K562 (cell line): ENCODE data around the gene HK2. TPM values are rescaled to one million over a fixed set of nuclear protein-coding genes. Genes with fewer than 3 reads are reported as not detected.

Experiments used
- ATAC-seq: fragments of 200-7000 bp; cut with Tn5 transposase; 3 replicates; pipeline ENCODE4 v1.9.1; 2020; ENCODE audit warnings: moderate library complexity
- BruUV-seq: library from RNA; stranded (reverse); fragments of 400-500 nt; replicated peaks from 2 replicates; lab custom pipeline; 2021; lab: Mats Ljungman, UMichigan
- CTCF ChIA-PET: fragments of 300-600 bp; formaldehyde crosslinking; extraction: SDS; loops from one replicate; lab custom pipeline; 2021; ENCODE audit warnings: low intra/inter-chr PET ratio; lab: Yijun Ruan, JAX
- POLR2A ChIA-PET: fragments of 300-600, 350-650 bp; sonication (Branson Sonifier 250); formaldehyde crosslinking; extraction: SDS; loops from one replicate; lab custom pipeline; 2021; ENCODE audit warnings: antibody characterized with exemption, inconsistent platforms; lab: Yijun Ruan, JAX
- DNase-seq, 4 experiments: peaks; one replicate each; pipeline versions ENCODE4 v3.0.0 to v3.0.0-alpha.2; 2011 to 2018; ENCODE audit warnings: low spot score in 3 of 4, mixed read lengths in 3 of 4; ENCODE audit errors: extremely low read depth in 1 of 4
- FAIRE-seq: peaks from 2 replicates; lab custom pipeline; 2011; peaks lifted over from hg19 to GRCh38; lab: Jason Lieb, UNC
- H2AFZ ChIP-seq: 2 replicates; pipeline ENCODE4 v1.6.0; 2011; ENCODE audit warnings: low read depth, low read length, control low read depth, inconsistent platforms
- H3K27ac ChIP-seq: fragments of 200-600 bp; 3 replicates; pipeline ENCODE4 v1.8.0; 2011; ENCODE audit warnings: low read depth, mild to moderate bottlenecking, control low read depth, inconsistent platforms, low read length, moderate library complexity, mixed read lengths; ENCODE audit errors: extremely low read depth
- H3K27me3 ChIP-seq, 2 experiments: fragments of 300-600 bp in 1 of 2; 2 replicates in 1 of 2; 3 replicates in 1 of 2; pipeline versions ENCODE4 v1.6.0 to v1.8.0; 2011; ENCODE audit warnings: inconsistent platforms in 2 of 2, low read length in 2 of 2, mild to moderate bottlenecking in 1 of 2, mixed read lengths in 1 of 2, moderate library complexity in 1 of 2; ENCODE audit not compliant: control insufficient read depth in 2 of 2, insufficient read depth in 2 of 2
- H3K36me3 ChIP-seq: fragments of 300-600 bp; 3 replicates; pipeline ENCODE4 v1.8.0; 2011; ENCODE audit warnings: mild to moderate bottlenecking, low read length, inconsistent platforms; ENCODE audit not compliant: control insufficient read depth, insufficient read depth
- H3K4me1 ChIP-seq, 2 experiments: fragments of 200-600 bp in 1 of 2; replicated peaks in 1 of 2; 2 replicates in 1 of 2; 3 replicates in 1 of 2; pipeline versions ENCODE4 v1.5.1 to v1.8.0; 2011; ENCODE audit warnings: inconsistent platforms in 2 of 2, low read length in 2 of 2, mild to moderate bottlenecking in 1 of 2, mixed read lengths in 1 of 2, moderate library complexity in 1 of 2; ENCODE audit not compliant: control insufficient read depth in 2 of 2, insufficient read depth in 2 of 2
- H3K4me2 ChIP-seq: 2 replicates; pipeline ENCODE4 v1.6.1; 2011; ENCODE audit warnings: low read length, control low read depth, inconsistent platforms, mixed read lengths; ENCODE audit not compliant: insufficient read depth
- H3K4me3 ChIP-seq: fragments of 200-600 bp; sonication (generic), shearing (Covaris generic); 2 replicates; pipeline ENCODE4 v1.5.1; 2016; ENCODE audit warnings: control low read depth, inconsistent platforms
- H3K79me2 ChIP-seq: fragments of 200-600 bp; 3 replicates; pipeline ENCODE4 v1.8.0; 2011; ENCODE audit warnings: low read length, inconsistent platforms; ENCODE audit not compliant: control insufficient read depth, insufficient read depth
- H3K9ac ChIP-seq, 2 experiments: 2 replicates each; pipeline versions ENCODE4 v1.6.0 to v1.6.1; 2011; ENCODE audit warnings: low read depth in 2 of 2, low read length in 2 of 2, control low read depth in 1 of 2, inconsistent platforms in 1 of 2, mild to moderate bottlenecking in 1 of 2, mixed read lengths in 1 of 2; ENCODE audit not compliant: insufficient read depth in 1 of 2
- H3K9me1 ChIP-seq: one replicate; pipeline ENCODE4 v1.6.0; 2011; ENCODE audit warnings: inconsistent platforms, mild to moderate bottlenecking, low read length, moderate library complexity; ENCODE audit not compliant: control insufficient read depth, insufficient read depth
- H3K9me3 ChIP-seq: replicated peaks from 2 replicates; pipeline ENCODE4 v1.5.1; 2011; ENCODE audit warnings: low read depth, low read length, inconsistent platforms; ENCODE audit not compliant: control insufficient read depth, insufficient read depth
- H4K20me1 ChIP-seq: replicated peaks from 2 replicates; pipeline ENCODE4 v1.6.1; 2011; ENCODE audit warnings: low read length, inconsistent platforms, mixed read lengths; ENCODE audit not compliant: control insufficient read depth, insufficient read depth
- ATF1 ChIP-seq, 2 experiments: fragments of 450-650 bp in 1 of 2; IDR thresholded peaks; 2 replicates each; pipeline ENCODE4 v1.6.1; 2016; ENCODE audit warnings: missing compliant biosample characterization in 1 of 2, missing genetic modification characterization in 1 of 2
- DACH1 ChIP-seq: fragments of 450-650 bp; IDR thresholded peaks from 2 replicates; pipeline ENCODE4 v1.6.1; 2018; ENCODE audit not compliant: partially characterized antibody
- MAFF ChIP-seq: IDR thresholded peaks from 2 replicates; pipeline ENCODE4 v1.6.1; 2012; ENCODE audit warnings: low read length, improper control_type of control experiment
- MECOM ChIP-seq: fragments of 250-450 bp; sonication (Bioruptor Pico); IDR thresholded peaks from 2 replicates; pipeline ENCODE4 v1.8.0; 2022; ENCODE audit warnings: inconsistent platforms
- PRMT5 ChIP-seq: sonication (generic); formaldehyde crosslinking; IDR thresholded peaks from 2 replicates; pipeline ENCODE4 v1.5.0; 2020; ENCODE audit warnings: missing genetic modification reagents
- ZNF175 ChIP-seq: fragments of 200-800 bp; sonication (Bioruptor generic); IDR thresholded peaks from 2 replicates; pipeline ENCODE4 v1.6.1; 2016; ENCODE audit warnings: low read depth, mild to moderate bottlenecking, missing genetic modification characterization, missing compliant biosample characterization
- WGBS: fragments of 100-300 bp; shearing (Covaris generic); methylation state at CpG from one replicate; pipeline ENCODE4 v1.1.6; 2016; ENCODE audit warnings: low coverage, mixed read lengths; ENCODE audit not compliant: insufficient coverage; ENCODE audit errors: missing lambda C conversion rate; 5-methylcytosine and 5-hydroxymethylcytosine counted together
- in situ Hi-C: fragments of 300-500 bp; cut with MboI; formaldehyde crosslinking; loops from 4 replicates; pipeline ENCODE4 v1.15.0; 2018; ENCODE audit warnings: inconsistent platforms, mixed read lengths
- intact Hi-C: fragments of 100-400 bp; cut with micrococcal nuclease; formaldehyde crosslinking; loops from 2 replicates; pipeline ENCODE4 v1.14.2; 2022
- polyA plus RNA-seq, 8 experiments: library from polyadenylated mRNA; depleted of rRNA in 4 of 8; stranded (reverse) in 5 of 8; unstranded in 3 of 8; fragments of >200 nt; fragmentation: Nextera tagmentation in 2 of 8; fragmentation: Illumina TruSeq in 1 of 8; extraction: Ambion mirVana in 2 of 8; extraction: Trizol in 1 of 8; gene quantifications; 2 replicates each; pipeline versions ENCODE4 v1.2.1 to v1.2.3, GENCODE V29; 2011 to 2014; ENCODE audit warnings: inconsistent platforms in 1 of 8, missing spikeins in 1 of 8
- total RNA-seq, 7 experiments: library from RNA; depleted of rRNA in 6 of 7; stranded (reverse); fragments of >200 nt in 6 of 7; fragmentation: Illumina TruSeq in 2 of 7; extraction: Trizol in 2 of 7; gene quantifications; 2 replicates each; pipeline versions ENCODE4 v1.2.1 to v1.2.3, GENCODE V29; 2011 to 2021; ENCODE audit warnings: low replicate concordance in 1 of 7
- TF ChIP-seq, protein P1 (sequence below), 3 experiments: fragments of 200-800 bp in 1 of 3; fragments of 250-450 bp in 1 of 3; fragments of 450-650 bp in 1 of 3; sonication (Bioruptor Pico) in 1 of 3; sonication (Bioruptor generic) in 1 of 3; formaldehyde crosslinking in 1 of 3; IDR thresholded peaks; 2 replicates each; pipeline versions ENCODE4 v1.6.1 to v1.8.0; 2016 to 2022; ENCODE audit warnings: mild to moderate bottlenecking in 2 of 3, missing genetic modification characterization in 2 of 3, missing compliant biosample characterization in 1 of 3, moderate library complexity in 1 of 3
- TF ChIP-seq, protein P2 (sequence below): fragments of 250-450 bp; sonication (Bioruptor Pico); IDR thresholded peaks from 2 replicates; pipeline ENCODE4 v1.4.0; 2020; ENCODE audit warnings: mild to moderate bottlenecking, moderate library complexity
- TF ChIP-seq, protein P3 (sequence below): fragments of 250-450 bp; sonication (Bioruptor Pico); IDR thresholded peaks from 2 replicates; pipeline ENCODE4 v1.9.0; 2021; ENCODE audit warnings: mild to moderate bottlenecking

Gene HK2
- total and polyA plus RNA-seq, 9 of the 15 experiments (the other 6 are each of a cell fraction or from before 2014, with no cell fraction given), result 4.7 to 56.0 (median 19.9) TPM

DNA sequence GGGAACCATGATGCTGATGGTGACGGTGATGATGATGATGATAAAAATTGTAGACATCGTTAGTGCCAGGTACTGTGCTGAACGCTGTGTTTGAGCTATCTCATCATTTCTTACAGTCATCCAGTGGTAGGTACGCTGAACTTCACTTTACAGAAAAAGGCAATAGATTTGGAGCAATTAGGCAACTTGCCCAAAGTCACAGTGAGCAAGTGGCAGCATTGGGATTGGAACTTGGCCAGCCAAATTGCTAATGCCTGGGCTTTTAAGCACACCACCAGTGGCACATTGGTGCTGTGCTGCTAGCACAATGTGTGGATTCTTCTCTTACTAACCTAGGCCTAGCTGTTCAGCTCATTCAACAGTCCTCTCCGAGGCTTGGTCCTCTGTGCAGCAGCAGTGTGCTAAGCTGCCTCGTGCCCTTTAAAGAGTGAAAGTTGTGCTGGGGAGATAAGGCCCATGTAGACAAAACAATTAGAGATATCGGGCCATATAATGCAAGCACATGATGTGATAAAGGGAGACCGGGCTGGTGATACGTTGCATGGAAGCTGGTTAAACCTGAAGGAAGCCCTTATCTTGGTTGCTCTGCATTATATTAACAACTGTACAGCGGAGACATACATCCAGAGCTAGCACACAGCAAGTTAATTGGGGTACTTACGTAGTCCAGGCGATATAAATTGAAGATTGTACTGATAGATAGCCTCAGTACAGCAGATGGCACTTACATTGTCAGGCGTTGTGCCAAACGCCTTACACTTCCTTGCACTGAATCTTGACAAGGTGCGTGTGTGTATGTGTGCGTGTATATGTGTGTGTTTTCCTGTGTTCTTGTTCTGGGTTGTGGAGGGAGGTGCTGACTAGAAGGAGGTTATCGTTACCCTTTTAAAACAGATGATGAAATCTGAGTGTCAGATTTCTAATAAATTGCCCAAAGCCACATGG lies 28.4 kb downstream of the HK2 start:
- Histone ChIP-seq H2AFZ (no peak overlapping the region), H3K4me2 (peak overlapping the region; percentile 23; the same call in 1 of the 2 replicates), H4K20me1 (peaks cover 56% of the 10 kb centered on the region), H3K27me3 (no peaks in the 10 kb centered on the region), H3K9me1 (no peaks in the 10 kb centered on the region), H3K79me2 (peaks cover 55% of the 10 kb centered on the region), H3K27ac (no peak overlapping the region; the same call in 2 of the 3 replicates), H3K4me1 (peaks cover 7 to 18% of the 10 kb centered on the region in 2 experiments; a peak in 4 of 5 replicates), H3K9ac (peak overlapping the region in 1 of 2 experiments; percentile 1; a peak in 1 of 4 replicates), H3K9me3 (no peaks in the 10 kb centered on the region), H3K36me3 (peaks cover 59% of the 10 kb centered on the region), H3K4me3 (no peak overlapping the region)
- DNase-seq (peak; percentile 28 to 77 (median 41)), ATAC-seq (peak; percentile 86), FAIRE-seq (peak; percentile 81)
- in situ Hi-C loops (no loop called here), intact Hi-C loops (no loop called here)
- POLR2A ChIA-PET, result interaction anchor here (0.6 to 1.7 kb wide), 5 partner anchors 11 to 868 kb away, joined by 3 to 5 read pairs (median 3); no protein-coding TSS in a partner anchor
- WGBS, result 27% methylated on average over 17 of the region's 17 CpGs
- BruUV-seq, result no TSS peak
- CTCF ChIA-PET, result no interaction called here
- no peak for TF ChIP-seq MECOM (CRISPR knock-in tag)
- TF ChIP-seq, protein P1, sequence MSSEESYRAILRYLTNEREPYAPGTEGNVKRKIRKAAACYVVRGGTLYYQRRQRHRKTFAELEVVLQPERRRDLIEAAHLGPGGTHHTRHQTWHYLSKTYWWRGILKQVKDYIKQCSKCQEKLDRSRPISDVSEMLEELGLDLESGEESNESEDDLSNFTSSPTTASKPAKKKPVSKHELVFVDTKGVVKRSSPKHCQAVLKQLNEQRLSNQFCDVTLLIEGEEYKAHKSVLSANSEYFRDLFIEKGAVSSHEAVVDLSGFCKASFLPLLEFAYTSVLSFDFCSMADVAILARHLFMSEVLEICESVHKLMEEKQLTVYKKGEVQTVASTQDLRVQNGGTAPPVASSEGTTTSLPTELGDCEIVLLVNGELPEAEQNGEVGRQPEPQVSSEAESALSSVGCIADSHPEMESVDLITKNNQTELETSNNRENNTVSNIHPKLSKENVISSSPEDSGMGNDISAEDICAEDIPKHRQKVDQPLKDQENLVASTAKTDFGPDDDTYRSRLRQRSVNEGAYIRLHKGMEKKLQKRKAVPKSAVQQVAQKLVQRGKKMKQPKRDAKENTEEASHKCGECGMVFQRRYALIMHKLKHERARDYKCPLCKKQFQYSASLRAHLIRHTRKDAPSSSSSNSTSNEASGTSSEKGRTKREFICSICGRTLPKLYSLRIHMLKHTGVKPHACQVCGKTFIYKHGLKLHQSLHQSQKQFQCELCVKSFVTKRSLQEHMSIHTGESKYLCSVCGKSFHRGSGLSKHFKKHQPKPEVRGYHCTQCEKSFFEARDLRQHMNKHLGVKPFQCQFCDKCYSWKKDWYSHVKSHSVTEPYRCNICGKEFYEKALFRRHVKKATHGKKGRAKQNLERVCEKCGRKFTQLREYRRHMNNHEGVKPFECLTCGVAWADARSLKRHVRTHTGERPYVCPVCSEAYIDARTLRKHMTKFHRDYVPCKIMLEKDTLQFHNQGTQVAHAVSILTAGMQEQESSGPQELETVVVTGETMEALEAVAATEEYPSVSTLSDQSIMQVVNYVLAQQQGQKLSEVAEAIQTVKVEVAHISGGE (CRISPR knock-in tag; IDR thresholded peaks at IDR 0.05), result no peak
- no peak for TF ChIP-seq ZNF175 (CRISPR knock-in tag)
- no peak for TF ChIP-seq ATF1 (CRISPR knock-in tag; IDR thresholded peaks at IDR 0.05)
- peak; percentile 48 for TF ChIP-seq ATF1 (tag; IDR thresholded peaks at IDR 0.05)
- TF ChIP-seq MAFF, result no peak
- TF ChIP-seq, protein P2, sequence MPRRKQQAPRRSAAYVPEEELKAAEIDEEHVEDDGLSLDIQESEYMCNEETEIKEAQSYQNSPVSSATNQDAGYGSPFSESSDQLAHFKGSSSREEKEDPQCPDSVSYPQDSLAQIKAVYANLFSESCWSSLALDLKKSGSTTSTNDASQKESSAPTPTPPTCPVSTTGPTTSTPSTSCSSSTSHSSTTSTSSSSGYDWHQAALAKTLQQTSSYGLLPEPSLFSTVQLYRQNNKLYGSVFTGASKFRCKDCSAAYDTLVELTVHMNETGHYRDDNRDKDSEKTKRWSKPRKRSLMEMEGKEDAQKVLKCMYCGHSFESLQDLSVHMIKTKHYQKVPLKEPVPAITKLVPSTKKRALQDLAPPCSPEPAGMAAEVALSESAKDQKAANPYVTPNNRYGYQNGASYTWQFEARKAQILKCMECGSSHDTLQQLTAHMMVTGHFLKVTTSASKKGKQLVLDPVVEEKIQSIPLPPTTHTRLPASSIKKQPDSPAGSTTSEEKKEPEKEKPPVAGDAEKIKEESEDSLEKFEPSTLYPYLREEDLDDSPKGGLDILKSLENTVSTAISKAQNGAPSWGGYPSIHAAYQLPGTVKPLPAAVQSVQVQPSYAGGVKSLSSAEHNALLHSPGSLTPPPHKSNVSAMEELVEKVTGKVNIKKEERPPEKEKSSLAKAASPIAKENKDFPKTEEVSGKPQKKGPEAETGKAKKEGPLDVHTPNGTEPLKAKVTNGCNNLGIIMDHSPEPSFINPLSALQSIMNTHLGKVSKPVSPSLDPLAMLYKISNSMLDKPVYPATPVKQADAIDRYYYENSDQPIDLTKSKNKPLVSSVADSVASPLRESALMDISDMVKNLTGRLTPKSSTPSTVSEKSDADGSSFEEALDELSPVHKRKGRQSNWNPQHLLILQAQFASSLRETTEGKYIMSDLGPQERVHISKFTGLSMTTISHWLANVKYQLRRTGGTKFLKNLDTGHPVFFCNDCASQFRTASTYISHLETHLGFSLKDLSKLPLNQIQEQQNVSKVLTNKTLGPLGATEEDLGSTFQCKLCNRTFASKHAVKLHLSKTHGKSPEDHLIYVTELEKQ (CRISPR knock-in tag), result no peak
- TF ChIP-seq DACH1, result no peak
- TF ChIP-seq PRMT5 (CRISPR knock-in tag), result no peak
- TF ChIP-seq, protein P3, sequence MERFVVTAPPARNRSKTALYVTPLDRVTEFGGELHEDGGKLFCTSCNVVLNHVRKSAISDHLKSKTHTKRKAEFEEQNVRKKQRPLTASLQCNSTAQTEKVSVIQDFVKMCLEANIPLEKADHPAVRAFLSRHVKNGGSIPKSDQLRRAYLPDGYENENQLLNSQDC (CRISPR knock-in tag), result no peak
